Endothelial cell of umbilical vein (primary cell): ENCODE measurements around the gene MDGA2. TPM values are rescaled to one million over a fixed set of nuclear protein-coding genes. Genes with fewer than 3 reads are reported as not detected.

Source experiments
- BruUV-seq: library from RNA; stranded (reverse); fragments of 400-500 nt; replicated peaks from 2 replicates; lab custom pipeline; 2021; lab: Mats Ljungman, UMichigan
- CTCF ChIA-PET: fragments of 300-600, 350-600 bp; sonication (Branson Sonifier 250); formaldehyde crosslinking; loops from one replicate; lab custom pipeline; 2021; ENCODE audit warnings: antibody characterized with exemption, inconsistent platforms; lab: Charles Lee
- POLR2A ChIA-PET: fragments of 300-600, 350-600 bp; sonication (Branson Sonifier 250); formaldehyde crosslinking; loops from one replicate; lab custom pipeline; 2021; ENCODE audit warnings: antibody characterized with exemption, inconsistent platforms; lab: Charles Lee
- DNase-seq: peaks from one replicate; pipeline ENCODE4 v3.0.0-alpha.2; 2011; ENCODE audit warnings: low read depth, low spot score
- FAIRE-seq: peaks from 2 replicates; lab custom pipeline; 2011; peaks lifted over from hg19 to GRCh38; lab: Jason Lieb, UNC
- H2AFZ ChIP-seq: 2 replicates; pipeline ENCODE4 v1.6.0; 2012; ENCODE audit warnings: low read depth, low read length, control low read depth, inconsistent platforms
- H3K27ac ChIP-seq: 2 replicates; pipeline ENCODE4 v1.5.1; 2011; ENCODE audit warnings: low read depth, mild to moderate bottlenecking, control low read depth, low read length, moderate library complexity; ENCODE audit not compliant: insufficient read depth
- H3K27me3 ChIP-seq, 2 experiments: 2 replicates each; pipeline versions ENCODE4 v1.6.0 to v1.6.1; 2011; ENCODE audit warnings: low read length in 2 of 2, mixed read lengths in 1 of 2; ENCODE audit not compliant: control insufficient read depth in 2 of 2, insufficient read depth in 2 of 2
- H3K36me3 ChIP-seq, 2 experiments: 2 replicates in 1 of 2; 3 replicates in 1 of 2; pipeline ENCODE4 v1.5.1; 2011; ENCODE audit warnings: low read length in 2 of 2, mild to moderate bottlenecking in 1 of 2, moderate library complexity in 1 of 2; ENCODE audit not compliant: control insufficient read depth in 2 of 2, insufficient read depth in 2 of 2; ENCODE audit errors: extremely low read depth in 1 of 2
- H3K4me1 ChIP-seq: 3 replicates; pipeline ENCODE4 v1.5.1; 2011; ENCODE audit warnings: mild to moderate bottlenecking, low read length; ENCODE audit not compliant: control insufficient read depth, insufficient read depth; ENCODE audit errors: extremely low read depth
- H3K4me2 ChIP-seq: 2 replicates; pipeline ENCODE4 v1.6.1; 2011; ENCODE audit warnings: low read length, control low read depth, mixed read lengths; ENCODE audit not compliant: insufficient read depth
- H3K4me3 ChIP-seq, 3 experiments: fragments of 200-600 bp in 1 of 3; sonication (generic), shearing (Covaris generic) in 1 of 3; replicated peaks in 1 of 3; 2 replicates each; pipeline ENCODE4 v1.5.1; 2011 to 2016; ENCODE audit warnings: control low read depth in 3 of 3, low read length in 3 of 3, mild to moderate bottlenecking in 2 of 3, inconsistent platforms in 1 of 3, low read depth in 1 of 3, moderate library complexity in 1 of 3; ENCODE audit not compliant: insufficient read depth in 1 of 3
- H3K79me2 ChIP-seq: 2 replicates; pipeline ENCODE4 v1.6.0; 2012; ENCODE audit warnings: low read length, inconsistent platforms; ENCODE audit not compliant: control insufficient read depth, insufficient read depth
- H3K9ac ChIP-seq: replicated peaks from 2 replicates; pipeline ENCODE3; 2011; ENCODE audit warnings: low read length, control low read depth; ENCODE audit not compliant: insufficient read depth; ENCODE audit errors: extremely low read depth
- H3K9me1 ChIP-seq: replicated peaks from 3 replicates; pipeline ENCODE4 v1.6.0; 2011; ENCODE audit warnings: mild to moderate bottlenecking, low read length; ENCODE audit not compliant: control insufficient read depth, insufficient read depth; ENCODE audit errors: extremely low read depth
- H3K9me3 ChIP-seq: replicated peaks from 2 replicates; pipeline ENCODE4 v1.5.1; 2012; ENCODE audit warnings: low read length, inconsistent platforms; ENCODE audit not compliant: control insufficient read depth, insufficient read depth
- H4K20me1 ChIP-seq: replicated peaks from 2 replicates; pipeline ENCODE3; 2011; ENCODE audit warnings: mild to moderate bottlenecking, low read length; ENCODE audit not compliant: control insufficient read depth, insufficient read depth; ENCODE audit errors: extremely low read depth
- CTCF ChIP-seq, 2 donors: IDR thresholded peaks; 1 replicate in 1 of 2; 2 replicates in 1 of 2; pipeline ENCODE4 v1.5.1; 2011; ENCODE audit warnings: low read length in 2 of 2, mild to moderate bottlenecking in 2 of 2, moderate library complexity in 2 of 2, control low read depth in 1 of 2, inconsistent platforms in 1 of 2, low read depth in 1 of 2; ENCODE audit not compliant: insufficient read depth in 1 of 2; ENCODE audit errors: extremely low read depth in 1 of 2
- EZH2 ChIP-seq: IDR thresholded peaks from 2 replicates; pipeline ENCODE4 v1.6.1; 2012; ENCODE audit warnings: borderline replicate concordance, low read depth, mild to moderate bottlenecking, moderate library complexity, low read length, inconsistent platforms; ENCODE audit not compliant: severe bottlenecking
- FOS ChIP-seq: IDR thresholded peaks from 2 replicates; pipeline ENCODE4 v1.6.1; 2011; ENCODE audit warnings: mild to moderate bottlenecking, low read length, moderate library complexity, borderline replicate concordance; ENCODE audit not compliant: insufficient read depth
- GATA2 ChIP-seq: IDR thresholded peaks from 2 replicates; pipeline ENCODE4 v1.7.0; 2011; ENCODE audit warnings: low read depth, mild to moderate bottlenecking, moderate library complexity, mixed read lengths, low read length; ENCODE audit not compliant: insufficient read length, insufficient read depth
- JUN ChIP-seq: IDR thresholded peaks from 2 replicates; pipeline ENCODE4 v1.6.1; 2011; ENCODE audit warnings: borderline replicate concordance, low read depth; ENCODE audit not compliant: insufficient read length, insufficient read depth
- MAX ChIP-seq: IDR thresholded peaks from 2 replicates; pipeline ENCODE4 v1.6.1; 2011; ENCODE audit not compliant: insufficient read depth, insufficient read length
- MYC ChIP-seq: IDR thresholded peaks from one replicate; pipeline ENCODE4 v1.6.1; 2011; ENCODE audit warnings: mild to moderate bottlenecking, low read depth, low read length
- POLR2A ChIP-seq: IDR thresholded peaks from 2 replicates; pipeline ENCODE4 v1.6.1; 2012; ENCODE audit warnings: low read depth, mild to moderate bottlenecking, control low read depth, low read length
- POLR2AphosphoS5 ChIP-seq: IDR thresholded peaks from 2 replicates; pipeline ENCODE4 v1.6.1; 2012; ENCODE audit warnings: low read depth, mild to moderate bottlenecking, control low read depth, low read length, moderate library complexity; ENCODE audit not compliant: insufficient read depth
- dilution Hi-C: fragments of 300-500 bp; cut with MboI; formaldehyde crosslinking; loops from one replicate; pipeline ENCODE4 v1.15.0; 2019; ENCODE audit warnings: low sequenced_read_pairs; ENCODE audit not compliant: extremely low pct_ligation_motif_present
- intact Hi-C: fragments of 100-400 bp; cut with micrococcal nuclease; formaldehyde crosslinking; loops from one replicate; pipeline ENCODE4 v1.10.0; 2022
- polyA plus RNA-seq, 4 experiments: library from polyadenylated mRNA; depleted of rRNA in 3 of 4; stranded (reverse) in 3 of 4; unstranded in 1 of 4; fragments of >200 nt; gene quantifications; 2 replicates each; pipeline versions ENCODE4 v1.2.1 to v1.2.3, GENCODE V29; 2011 to 2012; ENCODE audit warnings: missing spikeins in 1 of 4
- total RNA-seq: library from RNA; stranded (reverse); gene quantifications from 2 replicates; pipeline ENCODE4 v1.2.3, GENCODE V29; 2021

MDGA2 gene
- total and polyA plus RNA-seq, 2 donors (not counting 3 experiments of a cell fraction or from before 2014, with no cell fraction given): not detected

GRCh38 chr14:47511829-47512228, 163.6 kb downstream of the MDGA2 start:
- H3K9ac ChIP-seq: no peak overlapping the region
- H3K4me1 ChIP-seq: no peaks in the 10 kb centered on the region
- H3K9me3 ChIP-seq: no peaks in the 10 kb centered on the region
- DNase-seq: no peak
- no peaks in the 10 kb centered on the region for H4K20me1 ChIP-seq
- POLR2A ChIA-PET: no interaction called here
- no peak for FAIRE-seq
- H3K9me1 ChIP-seq: no peaks in the 10 kb centered on the region
- H3K36me3 ChIP-seq: no peaks in the 10 kb centered on the region
- BruUV-seq: no TSS peak
- no peak overlapping the region for H3K4me2 ChIP-seq
- dilution Hi-C loops (no loop called here), intact Hi-C loops (no loop called here)
- no peak overlapping the region for H2AFZ ChIP-seq
- H3K27me3 ChIP-seq: no peaks in the 10 kb centered on the region
- TF ChIP-seq JUN (no peak), CTCF (IDR thresholded peaks at IDR 0.05; ENCODE audit: extremely low read depth in 1 of 2, insufficient read depth in 1 of 2, low read depth in 1 of 2, low read length in 2 of 2) (no peak), MYC (no peak), FOS (no peak)
- no peak overlapping the region for H3K27ac ChIP-seq
- H3K79me2 ChIP-seq: no peaks in the 10 kb centered on the region
- no peak overlapping the region for H3K4me3 ChIP-seq
- CTCF ChIA-PET: no interaction called here

DNA sequence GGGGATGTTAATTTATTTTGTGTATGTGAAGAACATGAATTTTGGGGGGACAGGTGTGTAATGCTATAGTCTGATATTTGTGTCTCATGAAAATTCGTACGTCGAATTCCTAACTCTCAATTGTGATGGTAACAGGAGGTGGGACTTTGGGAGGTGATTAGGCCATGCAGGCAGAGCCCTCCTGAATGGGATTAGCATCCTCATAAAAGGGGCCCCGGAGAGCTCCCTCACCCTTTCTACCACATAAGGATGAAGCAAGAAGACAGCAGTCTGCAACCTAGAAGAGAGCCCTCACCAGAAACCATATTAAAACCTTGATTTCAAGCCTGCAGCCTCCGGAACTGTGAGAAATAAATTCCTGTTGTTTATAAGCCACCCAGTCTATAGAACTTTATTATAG, 165.4 kb downstream of the MDGA2 start:
- no peak overlapping the region for H3K27ac ChIP-seq
- CTCF ChIA-PET: no interaction called here
- H3K9ac ChIP-seq: no peak overlapping the region
- no peak overlapping the region for H3K4me3 ChIP-seq
- no peaks in the 10 kb centered on the region for H3K79me2 ChIP-seq
- no peaks in the 10 kb centered on the region for H3K27me3 ChIP-seq
- FAIRE-seq (no peak), DNase-seq (no peak)
- intact Hi-C loops (no loop called here), dilution Hi-C loops (no loop called here)
- H3K4me2 ChIP-seq: no peak overlapping the region
- H2AFZ ChIP-seq: no peak overlapping the region
- no peaks in the 10 kb centered on the region for H4K20me1 ChIP-seq
- H3K9me3 ChIP-seq: no peaks in the 10 kb centered on the region
- no peaks in the 10 kb centered on the region for H3K9me1 ChIP-seq
- H3K36me3 ChIP-seq: no peaks in the 10 kb centered on the region
- TF ChIP-seq MYC (no peak), POLR2AphosphoS5 (no peak), MAX (no peak), GATA2 (no peak), FOS (no peak), POLR2A (no peak), JUN (no peak), CTCF (IDR thresholded peaks at IDR 0.05; ENCODE audit: extremely low read depth in 1 of 2, insufficient read depth in 1 of 2, low read depth in 1 of 2, low read length in 2 of 2) (no peak), EZH2 (no peak)
- no TSS peak for BruUV-seq
- POLR2A ChIA-PET: no interaction called here
- no peaks in the 10 kb centered on the region for H3K4me1 ChIP-seq
